GM19240 (cell line): ENCODE measurements around the gene PIGQ.
A peak's percentile ranks its signal among the peaks of the same experiment; 100 is the strongest.

Source experiments
- DNase-seq: peaks from one replicate; pipeline ENCODE4 v3.0.0; 2011; ENCODE audit warnings: low spot score; ENCODE audit not compliant: insufficient read length

PIGQ gene

DNA sequence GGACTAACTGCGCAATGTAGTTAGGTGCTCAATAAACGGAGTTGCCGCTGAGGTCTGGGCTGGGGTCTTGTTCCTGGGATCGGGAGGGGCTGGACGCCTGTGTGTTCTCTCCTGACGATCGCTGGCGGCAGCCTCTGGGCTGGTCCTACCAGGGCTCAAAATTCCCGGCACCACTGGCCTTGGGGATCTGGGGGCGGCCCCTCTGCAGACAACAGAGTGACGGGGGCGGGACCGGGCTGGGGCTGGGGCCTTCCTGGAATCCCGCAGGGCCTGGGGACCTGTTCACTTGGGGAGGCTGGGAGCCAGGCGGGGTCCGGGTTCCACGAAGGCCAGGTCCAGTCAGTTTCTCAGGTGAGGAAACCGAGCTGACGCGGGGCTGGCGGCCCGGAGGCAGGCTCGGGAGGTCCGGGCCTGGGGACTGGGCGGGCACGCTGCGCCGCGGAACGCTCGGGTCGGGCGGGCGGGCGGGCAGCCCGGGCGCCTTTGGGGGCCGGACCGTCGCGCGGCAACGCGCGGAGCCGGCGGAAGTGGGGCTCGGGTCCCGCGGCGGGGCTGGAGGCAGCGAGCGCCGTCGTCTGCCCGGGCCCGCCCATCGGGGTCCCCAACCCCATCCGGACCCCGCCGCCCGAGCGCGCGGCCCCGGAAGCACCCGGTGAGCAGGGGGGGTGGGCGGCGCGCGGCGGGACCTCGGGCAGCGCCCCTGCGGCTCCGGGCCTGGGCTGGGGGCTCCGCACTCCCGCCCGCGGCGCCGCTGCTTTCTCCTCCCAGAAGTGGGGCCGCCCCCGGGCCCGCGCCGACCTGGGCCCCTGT lies at the start of gene PIGQ:
PIGQ (plus strand) TSS at position 524 of the 810 bp plus-strand sequence. CDS start 4,107 bp downstream, outside the sequence.
- DNase-seq = peak; percentile 91

DNA sequence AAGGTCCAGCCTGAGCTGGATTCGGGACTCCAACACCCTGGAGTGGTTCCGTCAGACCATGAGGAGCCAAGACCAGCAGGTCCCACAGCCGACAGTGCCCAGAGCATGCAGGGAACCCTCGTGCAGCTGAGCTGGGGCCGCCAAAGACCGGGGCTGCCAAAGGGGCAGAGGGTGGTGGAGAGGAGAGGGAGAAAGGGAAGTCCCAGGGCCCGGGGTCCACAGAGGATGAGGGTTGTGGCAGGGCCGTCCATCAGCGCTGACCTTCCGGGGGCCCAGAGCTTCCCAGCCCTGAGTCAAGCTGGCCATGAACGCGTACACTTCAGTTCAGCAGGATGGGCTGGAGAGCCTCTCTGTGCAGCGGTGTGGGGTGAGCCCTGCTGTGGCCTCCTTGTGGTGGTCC lies 48.9 kb upstream of the PIGQ start:
- no peak for DNase-seq

DNA sequence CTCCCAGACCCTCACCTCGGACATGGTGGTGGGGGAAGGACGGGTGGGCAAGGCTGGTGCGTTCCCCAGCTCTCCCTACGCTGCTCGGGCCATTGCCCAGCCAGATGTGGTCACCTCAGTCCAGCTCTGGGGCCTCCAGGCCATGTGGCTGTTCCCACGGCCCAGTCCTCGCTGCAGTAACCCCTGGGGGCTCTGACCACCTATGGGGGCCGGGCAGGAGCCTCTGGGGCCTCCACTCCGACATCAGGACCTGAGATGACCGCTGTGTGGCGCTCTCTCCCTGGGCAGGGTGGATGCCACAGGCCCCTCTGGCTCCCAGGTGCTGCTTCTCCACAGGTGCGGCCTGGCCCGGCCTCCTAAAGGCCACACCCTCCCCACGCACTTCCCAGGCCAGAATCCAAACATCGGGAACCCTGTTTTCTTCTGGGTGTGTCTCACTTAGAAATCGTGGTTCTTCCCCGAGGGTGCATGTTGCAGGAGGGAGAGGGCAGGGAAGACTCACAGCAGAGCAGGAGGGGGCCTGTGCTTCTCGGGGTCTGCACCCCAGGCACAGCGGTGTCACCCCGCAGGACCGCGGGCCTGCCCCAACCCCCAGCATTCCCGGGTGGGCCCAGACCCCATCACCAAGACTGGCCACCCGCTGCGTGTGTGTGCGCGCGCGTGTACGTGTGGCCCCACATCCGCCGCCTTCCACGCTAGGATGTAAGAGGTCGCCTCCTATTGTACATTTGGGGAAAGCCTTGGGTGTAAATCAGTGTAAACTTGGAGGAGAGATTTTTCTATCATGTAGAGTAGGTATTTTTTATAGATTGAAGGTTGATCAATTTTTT lies 48.2 kb upstream of the PIGQ start:
- no peak for DNase-seq

DNA sequence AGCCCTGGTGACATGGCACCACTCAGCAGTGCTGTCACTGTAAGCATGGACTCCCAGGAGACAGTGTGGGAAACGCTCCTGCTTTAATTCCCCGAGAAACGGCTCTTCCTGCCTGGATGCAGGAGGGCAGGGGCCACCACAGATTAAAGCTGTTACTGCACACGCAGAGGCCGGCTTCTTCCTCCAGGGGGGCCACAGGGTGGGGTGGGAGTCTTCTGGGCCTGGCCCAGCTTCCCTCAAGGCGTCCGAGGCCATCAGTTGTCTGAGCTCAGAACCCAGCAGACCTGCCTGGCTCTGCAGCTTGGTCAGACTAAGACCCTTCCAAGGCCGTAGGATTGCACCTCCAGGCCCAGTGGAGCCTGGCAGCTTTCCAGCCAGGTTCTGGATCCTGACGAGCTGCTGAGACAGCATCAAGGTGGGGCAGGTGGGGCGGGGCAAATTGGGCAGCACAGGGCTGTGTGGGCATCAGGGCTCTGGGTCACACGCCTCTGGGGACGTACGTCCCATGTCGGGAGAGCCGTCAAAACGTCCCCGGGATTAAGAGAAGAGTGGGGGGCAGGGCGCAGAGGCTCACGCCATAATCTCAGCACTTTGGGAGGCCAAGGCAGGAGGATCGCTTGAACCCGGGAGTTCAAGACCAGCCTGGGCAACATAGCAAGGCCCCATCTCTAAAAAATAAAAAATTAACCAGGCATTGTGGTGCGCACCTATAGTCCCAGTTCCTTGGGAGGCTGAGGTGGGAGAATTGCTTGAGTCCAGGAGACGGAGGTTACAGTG lies 47.3 kb upstream of the PIGQ start:
- no peak for DNase-seq

DNA sequence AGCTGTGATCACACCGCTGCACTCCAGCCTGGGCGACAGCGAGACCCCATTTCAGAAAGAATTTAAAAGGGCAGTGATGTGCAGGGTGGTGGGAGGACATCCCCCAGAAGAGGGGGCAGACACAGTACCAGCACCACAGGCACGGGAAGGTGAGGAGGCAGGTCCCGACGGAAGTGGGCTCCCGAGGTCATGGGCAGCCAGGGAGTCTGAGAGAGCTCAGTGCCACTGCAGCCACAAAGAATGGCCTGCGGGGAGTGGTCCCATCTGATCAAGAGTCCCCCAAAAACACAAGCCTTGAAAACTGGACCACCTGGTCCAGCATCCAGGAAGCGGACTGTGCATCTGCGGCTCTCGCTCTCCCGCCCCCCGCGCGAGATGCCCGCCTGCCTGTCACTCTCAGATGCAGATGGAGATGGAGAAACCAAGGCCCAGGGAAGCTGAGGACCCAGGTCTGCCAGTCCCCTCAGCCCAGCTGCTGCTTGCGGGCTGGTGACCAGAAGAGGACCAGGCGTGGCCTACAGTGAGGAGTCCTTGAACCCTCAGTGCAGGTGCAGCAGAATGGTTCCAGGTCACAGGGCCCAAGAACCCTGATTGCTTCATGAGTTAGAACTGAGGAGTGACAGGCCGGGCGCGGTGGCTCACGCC lies 46.5 kb upstream of the PIGQ start:
- DNase-seq = no peak

DNA sequence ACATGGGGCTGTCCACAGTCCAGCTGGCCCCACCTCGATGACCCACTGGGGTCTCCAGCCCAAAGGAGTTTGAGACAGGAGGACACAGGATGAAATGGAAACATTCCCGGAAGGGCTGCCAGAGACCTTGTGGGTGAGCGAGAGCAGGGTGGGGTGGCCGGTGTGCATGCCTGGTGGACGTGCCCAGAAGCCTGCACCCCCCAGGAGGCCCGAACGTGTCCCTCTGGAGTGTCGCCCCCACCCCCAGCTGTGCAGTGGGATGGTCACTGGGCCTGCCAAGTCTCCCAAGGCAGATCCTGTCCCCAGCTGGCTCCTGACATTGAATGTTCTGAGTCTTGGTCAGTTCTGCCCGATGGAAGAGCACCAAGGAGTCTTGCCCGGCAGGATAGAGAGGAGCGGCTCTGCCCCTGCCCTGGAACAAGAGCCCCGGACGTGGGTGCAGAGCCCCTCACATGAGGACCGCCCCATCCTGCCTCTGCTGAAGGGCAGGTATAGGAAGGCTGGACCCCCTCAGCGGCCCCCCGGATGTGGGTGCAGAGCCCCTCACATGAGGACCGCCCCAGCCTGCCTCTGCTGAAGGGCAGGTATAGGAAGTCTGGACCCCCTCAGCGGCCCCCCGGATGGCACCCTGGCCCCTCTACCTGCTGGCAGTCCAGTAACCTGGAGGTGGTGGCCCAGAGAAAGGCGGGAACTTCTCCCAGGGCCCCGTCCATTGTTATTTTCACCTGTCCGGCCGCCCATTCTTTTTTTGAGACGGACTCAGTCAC lies 45.3 kb upstream of the PIGQ start:
- DNase-seq = no peak

DNA sequence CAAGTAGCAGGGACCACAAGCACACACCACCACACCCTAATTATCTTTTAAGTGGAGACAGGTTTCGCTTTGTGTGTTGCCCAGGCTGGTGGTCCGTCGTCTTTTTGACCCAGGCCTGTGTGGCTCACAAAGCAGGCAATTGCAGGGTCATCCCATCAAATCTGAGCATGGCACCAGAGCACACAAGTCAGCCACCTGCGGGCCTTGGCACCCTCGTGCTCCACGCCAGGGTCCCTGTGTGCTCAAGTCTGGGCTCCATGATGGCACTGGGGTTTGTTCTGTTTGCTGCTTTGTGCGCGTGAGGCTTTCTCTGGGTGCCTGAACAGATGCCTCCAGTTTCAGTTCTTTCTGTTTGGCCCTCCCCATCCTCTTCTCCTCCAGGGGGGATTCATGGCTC lies 44.6 kb upstream of the PIGQ start:
- DNase-seq = no peak

DNA sequence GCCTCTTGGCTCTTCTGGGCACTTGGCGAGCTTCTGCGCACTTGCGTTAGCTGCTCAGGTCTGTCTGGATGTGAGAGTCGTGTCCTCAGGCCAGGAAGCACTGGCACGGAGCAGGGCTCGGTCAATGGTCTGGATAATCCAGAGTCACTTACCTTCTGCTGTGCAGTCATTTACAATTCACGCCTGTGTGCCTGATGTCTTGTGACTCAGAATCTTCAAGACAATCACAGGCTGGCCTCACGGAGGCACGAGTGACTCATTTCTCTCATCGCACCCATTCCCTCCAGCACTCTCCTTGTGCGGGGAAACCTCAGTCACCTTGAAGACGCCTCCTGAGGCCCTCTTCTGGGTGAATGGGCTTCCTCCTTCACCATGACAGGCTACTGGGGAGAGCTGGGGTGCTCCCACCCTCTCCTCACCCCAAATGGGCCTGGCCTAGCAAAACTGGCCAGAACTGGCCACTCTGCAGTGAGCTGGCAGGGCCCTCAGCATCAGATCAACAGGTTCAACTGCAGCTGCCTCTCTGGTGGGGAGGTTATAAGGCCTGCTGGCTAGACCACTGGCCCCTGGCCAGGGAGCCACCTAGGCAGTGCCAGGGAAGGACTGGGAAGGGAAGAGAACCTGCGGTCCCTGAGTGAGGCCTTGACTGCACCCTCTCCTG lies 44.1 kb upstream of the PIGQ start:
- DNase-seq = peak; percentile 54

DNA sequence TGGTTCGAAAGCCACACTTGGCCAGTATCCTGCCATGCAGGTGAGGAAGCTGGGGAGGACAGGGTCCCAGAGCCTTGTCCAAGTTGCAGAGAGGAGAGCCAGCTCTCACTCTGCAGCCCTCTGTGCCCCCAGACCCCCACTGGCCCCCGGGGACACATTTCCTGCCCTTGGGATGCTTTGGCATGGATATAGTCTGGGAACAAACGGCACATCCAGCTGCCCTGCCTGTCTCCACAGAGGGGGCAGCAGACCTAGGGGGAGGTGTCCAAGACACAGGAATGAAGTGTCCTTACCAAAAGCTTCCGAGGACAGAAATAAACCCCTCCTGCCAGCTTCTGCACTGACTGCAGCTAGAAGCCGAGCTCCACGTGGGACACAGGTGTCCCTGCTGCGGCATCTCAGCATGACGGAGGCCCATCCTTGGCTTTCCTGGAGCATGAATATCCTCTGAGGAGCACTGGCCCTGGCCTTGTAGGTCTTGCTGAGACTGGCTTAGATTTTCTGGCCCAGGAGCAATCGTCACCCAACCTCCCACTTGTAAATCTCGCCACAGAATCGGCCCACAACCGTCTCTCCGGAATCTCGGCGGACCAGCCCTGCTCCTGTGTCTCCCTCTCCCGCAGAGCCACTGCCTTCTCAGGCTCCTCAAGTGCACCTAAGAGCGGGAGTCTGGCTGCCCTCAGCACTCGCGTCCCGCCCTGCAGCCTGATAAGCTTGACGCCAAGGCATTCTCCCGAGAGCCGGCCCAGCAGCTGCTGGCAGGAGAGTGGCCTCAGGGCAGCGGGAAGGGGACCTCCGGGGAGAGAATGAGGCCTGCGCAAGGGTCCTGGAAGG lies 43.4 kb upstream of the PIGQ start:
- no peak for DNase-seq

DNA sequence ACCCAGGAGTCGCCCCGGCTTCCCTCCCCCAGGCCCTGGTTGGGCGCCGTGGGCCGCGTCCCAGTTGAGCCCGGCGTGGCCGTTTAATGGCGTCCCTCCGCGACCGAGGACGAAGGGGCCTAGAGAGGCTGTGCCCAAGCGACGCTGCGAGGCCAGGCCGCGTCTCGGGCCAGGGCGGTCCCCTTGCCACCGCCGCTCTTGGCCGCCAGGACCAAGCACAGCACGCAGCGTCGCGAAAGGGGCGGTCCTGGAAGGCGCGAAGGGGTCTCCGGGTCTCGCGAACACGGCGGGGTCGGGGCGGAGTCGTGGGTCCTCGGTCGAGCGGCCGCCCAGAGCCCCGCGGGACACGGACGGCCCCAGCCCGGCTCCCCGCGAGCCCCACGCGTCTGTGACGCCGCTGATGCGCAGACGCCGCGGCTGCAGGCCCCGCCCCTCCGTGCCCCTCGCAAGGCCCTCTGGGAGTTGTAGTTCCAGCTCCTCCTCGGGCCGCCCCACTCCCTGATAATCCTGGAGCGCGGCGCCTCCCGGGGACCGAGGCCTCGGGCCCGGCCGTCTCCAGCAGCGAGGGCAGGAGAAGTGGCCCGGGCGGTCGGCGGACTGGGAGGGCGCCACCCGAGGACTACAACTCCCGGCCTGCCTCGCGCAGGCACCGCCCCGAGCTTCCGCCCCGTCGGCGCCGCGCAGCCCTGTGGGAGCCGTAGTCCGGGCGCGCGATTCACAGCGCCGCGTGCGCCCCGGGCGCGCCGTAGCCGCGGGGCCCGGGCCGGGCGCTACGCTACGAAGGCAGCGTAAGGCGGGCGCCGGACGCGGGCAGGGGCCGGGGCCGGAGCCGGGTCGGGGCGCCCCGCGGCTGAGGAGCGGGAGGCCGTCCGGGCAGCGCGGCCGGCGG lies 42.5 kb upstream of the PIGQ start, which contains the start of gene CAPN15:
CAPN15 (plus strand) TSS at position 698 of the 889 bp plus-strand sequence. CDS start 19,127 bp downstream, outside the sequence.
- DNase-seq = peak; percentile 77

DNA sequence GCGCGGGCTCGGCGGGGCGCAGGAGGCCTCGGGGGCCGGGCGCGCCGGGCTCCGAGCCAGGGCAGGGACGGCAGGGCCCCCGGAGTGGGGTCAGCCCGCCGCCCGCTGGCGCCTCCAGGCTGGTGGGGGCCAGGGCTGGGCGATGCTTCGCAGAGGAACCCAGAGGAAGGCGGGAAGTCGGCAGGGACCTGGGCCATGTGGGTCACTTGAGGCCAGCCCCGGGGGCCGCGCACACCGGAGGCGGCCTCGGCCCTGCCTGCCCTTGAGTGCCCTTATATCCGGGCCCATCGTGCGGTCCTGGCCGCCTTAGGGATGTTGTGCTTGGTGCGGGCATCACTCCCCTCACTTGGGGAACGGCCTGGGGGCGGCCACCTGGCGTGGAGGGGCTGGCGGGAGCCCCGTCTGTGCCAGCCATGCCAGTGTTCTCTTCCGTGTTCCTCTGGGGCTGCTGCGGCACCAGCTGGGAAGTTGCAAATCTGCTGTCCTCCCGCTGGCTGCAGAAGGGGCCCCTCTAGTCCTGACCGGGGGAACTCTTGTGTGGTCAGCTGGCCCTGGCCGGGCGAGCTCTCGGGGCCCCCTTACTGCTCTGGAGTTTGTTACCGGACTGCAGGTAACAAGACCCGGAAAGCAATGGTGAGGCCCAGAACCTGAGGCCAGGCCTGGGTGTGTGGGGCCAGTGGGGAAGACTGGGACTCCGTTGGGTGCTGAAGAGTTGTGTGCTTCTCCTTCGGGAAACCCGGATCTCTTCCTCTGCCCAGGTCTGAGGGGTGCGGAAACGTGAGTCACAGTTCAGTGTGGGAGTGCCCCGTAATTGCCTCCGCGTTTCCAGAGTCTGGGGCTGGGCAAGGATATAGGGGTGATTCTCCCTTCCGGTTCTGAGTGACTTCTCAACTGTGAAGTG lies 41.4 kb upstream of the PIGQ start:
- no peak for DNase-seq

DNA sequence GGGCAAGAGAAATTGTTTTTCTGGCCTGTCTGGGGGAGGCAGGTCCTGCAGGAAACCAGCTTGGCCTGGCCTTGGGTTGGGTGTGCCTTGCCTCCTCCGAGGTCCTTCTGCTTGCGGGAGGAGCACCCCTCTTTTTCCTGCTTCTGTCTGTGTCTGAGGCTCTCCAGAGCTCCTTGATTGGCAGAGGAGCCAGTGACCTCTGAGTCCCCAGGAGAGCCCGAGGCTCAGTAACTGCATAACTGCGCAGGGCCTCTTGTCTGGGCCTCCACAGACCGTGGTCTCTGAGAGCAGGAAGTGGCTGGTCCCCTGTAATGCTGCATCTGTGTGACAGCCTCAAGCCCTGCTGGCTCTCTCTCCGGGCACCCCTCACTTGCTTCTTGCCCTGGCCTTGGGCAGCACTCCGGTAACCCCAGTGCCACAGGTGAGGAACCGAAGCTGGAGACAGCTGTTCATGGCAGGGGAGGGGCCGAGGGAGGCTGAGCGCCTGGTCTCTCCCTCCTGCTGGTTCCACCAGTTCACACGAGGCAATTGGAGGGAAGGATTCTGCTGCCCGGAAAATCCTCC lies 40.7 kb upstream of the PIGQ start:
- no peak for DNase-seq

DNA sequence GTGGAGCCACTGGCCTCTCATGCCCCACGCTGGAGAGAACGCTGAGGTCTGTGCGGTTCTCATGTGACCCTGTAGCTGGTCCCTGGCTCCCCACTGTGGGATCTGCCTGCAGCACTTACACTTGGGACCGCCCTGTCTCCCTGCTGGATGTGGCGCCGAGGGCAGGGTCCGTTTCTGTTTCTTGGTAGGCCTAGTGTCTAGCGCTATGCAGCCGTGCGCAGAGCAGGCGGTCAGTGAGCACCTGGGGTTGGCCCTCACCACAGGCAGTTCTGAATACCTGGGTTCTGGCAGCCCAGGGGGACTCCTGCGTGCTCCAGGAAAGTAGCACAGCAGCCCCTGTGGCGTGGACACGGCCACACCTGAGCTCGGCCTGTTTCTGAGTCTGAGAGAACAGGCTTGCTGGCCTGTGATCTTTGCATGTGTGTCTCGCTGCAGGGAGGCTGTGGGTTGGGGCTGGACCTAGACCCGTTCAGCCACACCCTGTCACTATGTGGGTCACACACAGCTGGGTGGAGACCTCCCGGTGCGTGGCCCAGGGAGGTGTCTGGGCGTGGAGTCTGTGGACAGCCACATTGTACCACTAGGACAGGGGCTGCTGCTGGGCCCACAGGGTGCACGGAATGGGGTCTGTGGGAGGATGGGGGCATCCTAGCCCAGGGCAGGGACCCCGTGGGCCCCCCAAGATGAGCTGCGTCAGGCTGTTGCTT lies 39.5 kb upstream of the PIGQ start:
- DNase-seq = no peak

DNA sequence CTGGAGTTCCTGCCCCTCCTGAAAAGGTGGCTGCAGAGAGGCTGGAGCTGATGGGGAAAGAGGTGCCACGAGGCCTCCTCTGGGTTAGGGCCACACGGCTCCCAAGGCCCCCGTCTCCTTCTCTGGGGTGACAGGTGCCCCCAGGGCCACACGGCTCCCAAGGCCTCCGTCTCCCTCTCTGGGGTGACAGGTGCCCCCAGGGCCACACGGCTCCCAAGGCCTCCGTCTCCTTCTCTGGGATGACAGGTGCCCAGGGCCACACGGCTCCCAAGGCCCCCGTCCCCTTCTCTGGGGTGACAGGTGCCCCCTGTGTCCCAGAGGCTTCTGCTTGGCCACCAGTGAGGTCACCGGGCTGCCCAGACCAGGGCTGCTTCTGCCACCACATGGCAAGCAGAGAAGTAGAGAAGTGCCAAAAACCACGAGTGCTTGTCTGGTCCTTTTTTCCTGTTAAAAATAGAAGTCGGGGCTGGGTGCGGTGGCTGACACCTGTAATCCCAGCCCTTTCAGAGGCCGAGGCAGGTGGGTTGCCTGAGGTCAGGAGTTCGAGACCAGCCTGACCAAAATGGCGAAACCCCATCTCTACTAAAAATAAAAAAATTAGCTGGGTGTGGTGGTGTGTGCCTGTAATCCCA lies 38.2 kb upstream of the PIGQ start:
- DNase-seq = no peak

DNA sequence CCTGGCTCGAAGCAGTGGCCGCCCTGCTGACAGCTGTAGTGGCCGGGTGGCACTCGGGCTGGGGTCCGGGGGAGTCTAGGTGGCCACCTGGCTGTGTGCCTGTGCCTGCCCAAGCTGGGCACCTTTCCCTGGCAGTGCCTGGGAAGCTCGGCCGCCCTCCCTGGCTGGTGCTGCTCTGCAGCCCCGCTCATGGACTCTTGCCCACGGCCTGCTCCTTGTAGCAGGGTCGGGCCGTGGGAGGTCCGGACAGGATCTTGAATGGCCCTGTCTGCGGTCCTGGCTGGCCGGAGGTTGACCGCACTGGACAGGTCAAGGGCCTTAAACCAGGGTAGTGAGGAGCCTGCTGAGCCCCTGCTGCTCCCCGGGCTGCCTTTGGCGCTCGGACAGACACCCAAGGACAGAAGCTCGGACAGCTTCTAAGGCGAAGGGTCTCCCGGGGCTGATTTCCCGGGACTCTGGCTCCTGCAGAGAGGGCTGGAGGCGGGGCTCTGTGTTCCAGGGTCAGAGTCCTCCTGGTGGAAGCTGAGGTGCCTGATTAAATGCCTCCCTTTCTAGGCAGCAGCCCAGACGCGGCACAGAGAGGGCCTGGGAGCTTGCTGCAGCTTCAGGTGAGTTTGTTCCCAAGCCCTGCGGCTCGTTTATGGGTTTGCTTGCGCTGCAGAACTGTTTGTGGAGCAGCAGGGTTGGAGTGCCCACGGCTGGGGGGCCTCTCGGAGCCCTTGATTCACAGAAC lies 36.2 kb upstream of the PIGQ start:
- DNase-seq = no peak
